Measurements from ENCODE around the gene DUS4L. TPM values are rescaled to one million over a fixed set of nuclear protein-coding genes. Genes with fewer than 3 reads are reported as not detected.

Gene DUS4L
- total and polyA plus RNA-seq, 2 donors (not counting 3 experiments of a cell fraction or from before 2014, with no cell fraction given), result 2.5 to 9.6 TPM

DNA sequence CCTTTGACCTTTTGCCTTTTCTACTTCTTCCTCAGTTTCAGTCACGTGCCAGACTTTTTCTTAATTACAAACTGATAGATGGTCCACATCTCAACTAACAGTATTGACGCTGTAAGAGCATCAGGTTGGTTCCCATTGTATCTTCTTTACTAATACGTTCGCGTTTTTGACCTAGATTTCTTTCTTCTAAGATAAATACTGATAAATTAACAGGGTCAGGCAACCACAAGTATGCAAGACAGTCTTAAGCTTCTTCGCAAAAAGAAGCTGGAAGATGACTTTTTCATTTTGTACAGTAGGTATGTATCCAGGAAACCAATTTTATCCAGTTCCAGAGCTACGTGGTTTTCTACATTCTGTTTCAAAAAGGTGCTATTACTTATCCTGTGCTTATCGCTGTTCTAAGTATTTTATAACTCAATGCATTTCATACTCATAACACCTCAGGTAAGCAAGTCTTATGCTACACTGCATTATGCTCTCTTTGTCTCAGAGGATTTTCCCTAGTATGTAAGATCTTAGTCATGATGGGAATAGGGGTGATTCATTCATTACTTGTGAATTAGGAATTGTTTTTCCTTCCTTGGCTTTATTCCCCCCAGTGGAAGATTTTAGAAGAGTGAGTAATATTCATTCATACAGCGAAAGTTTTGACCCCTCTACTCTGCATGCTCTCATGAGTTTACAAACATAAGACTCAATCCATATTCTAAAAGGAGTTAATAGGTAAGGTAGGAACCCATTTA lies 955 bp downstream of the DUS4L start:
- Histone ChIP-seq H3K4me1 (ENCODE audit: control insufficient read depth, extremely low read depth, insufficient read depth, low read length) (peaks cover 30% of the 10 kb centered on the region), H3K9me3 (replicated peaks; ENCODE audit: control insufficient read depth, insufficient read depth, low read length) (no peaks in the 10 kb centered on the region), H3K79me2 (ENCODE audit: control insufficient read depth, insufficient read depth, low read length) (peaks cover 35% of the 10 kb centered on the region), H3K4me3 (replicated peaks in 1 of 3; ENCODE audit: insufficient read depth in 1 of 3, low read depth in 1 of 3, low read length in 3 of 3) (peak overlapping the region; percentile 87 to 99 (median 95)), H3K36me3 (ENCODE audit: control insufficient read depth in 2 of 2, extremely low read depth in 1 of 2, insufficient read depth in 2 of 2, low read length in 2 of 2) (no peaks in the 10 kb centered on the region), H4K20me1 (replicated peaks; ENCODE audit: control insufficient read depth, extremely low read depth, insufficient read depth, low read length) (no peaks in the 10 kb centered on the region), H3K4me2 (ENCODE audit: insufficient read depth, low read length) (peak overlapping the region; percentile 89), H3K9me1 (replicated peaks; ENCODE audit: control insufficient read depth, extremely low read depth, insufficient read depth, low read length) (no peaks in the 10 kb centered on the region), H3K27ac (ENCODE audit: insufficient read depth, low read depth, low read length) (peak overlapping the region; percentile 91), H2AFZ (ENCODE audit: low read depth, low read length) (peak overlapping the region; percentile 50), H3K9ac (replicated peaks; ENCODE audit: extremely low read depth, insufficient read depth, low read length) (peak overlapping the region; percentile 78), H3K27me3 (ENCODE audit: control insufficient read depth in 2 of 2, insufficient read depth in 2 of 2, low read length in 2 of 2) (no peaks in the 10 kb centered on the region)
- DNase-seq (ENCODE audit: low read depth, low spot score) (peak; percentile 82), FAIRE-seq (peak; percentile 76)
- BruUV-seq (replicated peaks), result TSS peak; percentile 52
- TF ChIP-seq EZH2 (IDR thresholded peaks at IDR 0.05; ENCODE audit: borderline replicate concordance, low read depth, low read length, severe bottlenecking), result no peak
- no peak for TF ChIP-seq MYC (IDR thresholded peaks at IDR 0.05; ENCODE audit: low read depth, low read length)
- TF ChIP-seq POLR2AphosphoS5 (IDR thresholded peaks at IDR 0.05; ENCODE audit: insufficient read depth, low read depth, low read length), result no peak
- peak; percentile 86 for TF ChIP-seq JUN (IDR thresholded peaks at IDR 0.05; ENCODE audit: borderline replicate concordance, insufficient read depth, insufficient read length, low read depth)
- TF ChIP-seq FOS (IDR thresholded peaks at IDR 0.05; ENCODE audit: borderline replicate concordance, insufficient read depth, low read length), result peak; percentile 94
- TF ChIP-seq POLR2A (IDR thresholded peaks at IDR 0.05; ENCODE audit: low read depth, low read length), result peak; percentile 16
- TF ChIP-seq GATA2 (IDR thresholded peaks at IDR 0.05; ENCODE audit: insufficient read depth, insufficient read length, low read depth, low read length), result no peak
- ChIA-PET POLR2A (interaction anchor here (0.6 to 1.3 kb wide), 5 partner anchors 14 to 293 kb away, joined by 3 to 5 read pairs (median 3); partner anchors contain the start of gene CBLL1), CTCF (interaction anchor here (0.8 to 3.0 kb wide), 7 partner anchors 11 to 161 kb away, joined by 3 to 10 read pairs (median 3); no protein-coding TSS in a partner anchor)
- dilution Hi-C loops (cut with MboI; ENCODE audit: extremely low pct_ligation_motif_present, low sequenced_read_pairs) (no loop called here), intact Hi-C loops (cut with micrococcal nuclease) (loop anchor here (1.0 to 10.0 kb wide), 4 partner anchors 15 to 160 kb away; no protein-coding TSS in a partner anchor)

DNA sequence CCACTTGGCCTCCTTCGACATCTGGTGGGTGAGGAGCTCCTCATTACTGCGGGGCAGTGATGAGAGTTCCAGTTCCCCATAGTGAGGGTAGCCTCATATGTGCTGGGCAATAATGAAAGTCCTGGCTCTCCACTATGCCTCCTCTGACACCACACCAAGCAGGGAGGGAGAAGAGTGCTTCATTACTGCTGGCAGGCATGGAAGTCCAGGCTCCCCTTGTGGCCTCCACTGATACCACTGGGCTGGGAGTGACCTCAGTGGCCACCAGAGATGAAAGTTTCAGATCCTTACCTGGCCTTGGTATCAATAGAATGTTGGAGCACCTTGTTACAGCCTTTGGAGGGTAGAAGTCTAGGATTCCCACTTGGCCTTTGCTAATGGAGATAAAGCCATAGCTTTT lies 6.5 kb downstream of the DUS4L start:
- Histone ChIP-seq H3K9ac (replicated peaks; ENCODE audit: extremely low read depth, insufficient read depth, low read length) (no peak overlapping the region), H3K27ac (ENCODE audit: insufficient read depth, low read depth, low read length) (no peak overlapping the region), H4K20me1 (replicated peaks; ENCODE audit: control insufficient read depth, extremely low read depth, insufficient read depth, low read length) (no peaks in the 10 kb centered on the region), H2AFZ (ENCODE audit: low read depth, low read length) (no peak overlapping the region), H3K79me2 (ENCODE audit: control insufficient read depth, insufficient read depth, low read length) (peaks cover 4% of the 10 kb centered on the region), H3K9me1 (replicated peaks; ENCODE audit: control insufficient read depth, extremely low read depth, insufficient read depth, low read length) (no peaks in the 10 kb centered on the region), H3K4me3 (replicated peaks in 1 of 3; ENCODE audit: insufficient read depth in 1 of 3, low read depth in 1 of 3, low read length in 3 of 3) (no peak overlapping the region), H3K27me3 (ENCODE audit: control insufficient read depth in 2 of 2, insufficient read depth in 2 of 2, low read length in 2 of 2) (no peaks in the 10 kb centered on the region), H3K4me1 (ENCODE audit: control insufficient read depth, extremely low read depth, insufficient read depth, low read length) (peaks cover 5% of the 10 kb centered on the region), H3K9me3 (replicated peaks; ENCODE audit: control insufficient read depth, insufficient read depth, low read length) (no peaks in the 10 kb centered on the region), H3K4me2 (ENCODE audit: insufficient read depth, low read length) (no peak overlapping the region), H3K36me3 (ENCODE audit: control insufficient read depth in 2 of 2, extremely low read depth in 1 of 2, insufficient read depth in 2 of 2, low read length in 2 of 2) (no peaks in the 10 kb centered on the region)
- TF ChIP-seq POLR2AphosphoS5 (IDR thresholded peaks at IDR 0.05; ENCODE audit: insufficient read depth, low read depth, low read length), result no peak
- no peak for TF ChIP-seq GATA2 (IDR thresholded peaks at IDR 0.05; ENCODE audit: insufficient read depth, insufficient read length, low read depth, low read length)
- TF ChIP-seq POLR2A (IDR thresholded peaks at IDR 0.05; ENCODE audit: low read depth, low read length), result no peak
- no peak for TF ChIP-seq MYC (IDR thresholded peaks at IDR 0.05; ENCODE audit: low read depth, low read length)
- TF ChIP-seq, protein P1, sequence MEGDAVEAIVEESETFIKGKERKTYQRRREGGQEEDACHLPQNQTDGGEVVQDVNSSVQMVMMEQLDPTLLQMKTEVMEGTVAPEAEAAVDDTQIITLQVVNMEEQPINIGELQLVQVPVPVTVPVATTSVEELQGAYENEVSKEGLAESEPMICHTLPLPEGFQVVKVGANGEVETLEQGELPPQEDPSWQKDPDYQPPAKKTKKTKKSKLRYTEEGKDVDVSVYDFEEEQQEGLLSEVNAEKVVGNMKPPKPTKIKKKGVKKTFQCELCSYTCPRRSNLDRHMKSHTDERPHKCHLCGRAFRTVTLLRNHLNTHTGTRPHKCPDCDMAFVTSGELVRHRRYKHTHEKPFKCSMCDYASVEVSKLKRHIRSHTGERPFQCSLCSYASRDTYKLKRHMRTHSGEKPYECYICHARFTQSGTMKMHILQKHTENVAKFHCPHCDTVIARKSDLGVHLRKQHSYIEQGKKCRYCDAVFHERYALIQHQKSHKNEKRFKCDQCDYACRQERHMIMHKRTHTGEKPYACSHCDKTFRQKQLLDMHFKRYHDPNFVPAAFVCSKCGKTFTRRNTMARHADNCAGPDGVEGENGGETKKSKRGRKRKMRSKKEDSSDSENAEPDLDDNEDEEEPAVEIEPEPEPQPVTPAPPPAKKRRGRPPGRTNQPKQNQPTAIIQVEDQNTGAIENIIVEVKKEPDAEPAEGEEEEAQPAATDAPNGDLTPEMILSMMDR (IDR thresholded peaks at IDR 0.05; ENCODE audit: extremely low read depth in 1 of 2, insufficient read depth in 1 of 2, low read depth in 1 of 2, low read length in 2 of 2), result no peak
- TF ChIP-seq, protein P2, sequence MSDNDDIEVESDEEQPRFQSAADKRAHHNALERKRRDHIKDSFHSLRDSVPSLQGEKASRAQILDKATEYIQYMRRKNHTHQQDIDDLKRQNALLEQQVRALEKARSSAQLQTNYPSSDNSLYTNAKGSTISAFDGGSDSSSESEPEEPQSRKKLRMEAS (IDR thresholded peaks at IDR 0.05; ENCODE audit: insufficient read depth, insufficient read length), result no peak
- TF ChIP-seq FOS (IDR thresholded peaks at IDR 0.05; ENCODE audit: borderline replicate concordance, insufficient read depth, low read length), result no peak
- no peak for TF ChIP-seq EZH2 (IDR thresholded peaks at IDR 0.05; ENCODE audit: borderline replicate concordance, low read depth, low read length, severe bottlenecking)
- no peak for TF ChIP-seq JUN (IDR thresholded peaks at IDR 0.05; ENCODE audit: borderline replicate concordance, insufficient read depth, insufficient read length, low read depth)
- intact Hi-C loops (cut with micrococcal nuclease), result no loop called here
- dilution Hi-C loops (cut with MboI; ENCODE audit: extremely low pct_ligation_motif_present, low sequenced_read_pairs), result no loop called here
- CTCF ChIA-PET, result no interaction called here
- FAIRE-seq (no peak), DNase-seq (ENCODE audit: low read depth, low spot score) (no peak)
- no TSS peak for BruUV-seq (replicated peaks)
- POLR2A ChIA-PET, result no interaction called here

Measured in endothelial cell of umbilical vein (primary cell).